Measurements from ENCODE around the gene PCYOX1L. TPM values are rescaled to one million over a fixed set of nuclear protein-coding genes. Genes with fewer than 3 reads are reported as not detected.

PCYOX1L gene
- total RNA-seq, 4 donors from 2014 or later: 2.5 to 4.7 (median 3.8) TPM

GRCh38 chr5:149352169-149352568 lies 5.7 kb upstream of the PCYOX1L start:
- Histone ChIP-seq H3K27me3 (no peaks in the 10 kb centered on the region), H3K36me3 (peaks cover 4 to 80% of the 10 kb centered on the region in 2 donors), H3K4me3 (no peak overlapping the region), H3K9me3 (no peaks in the 10 kb centered on the region), H3K4me1 (peaks cover 0 to 19% (median 3%) of the 10 kb centered on the region in 3 donors), H3K27ac (no peak overlapping the region)
- 81 to 82% methylated on average over 4 of the region's 4 CpGs for WGBS, 2 donors (ENCODE audit: low coverage in 1 of 2)
- no peak for TF ChIP-seq EP300 (IDR thresholded peaks at IDR 0.05)
- TF ChIP-seq POLR2AphosphoS5 (IDR thresholded peaks at IDR 0.05): no peak
- no peak for TF ChIP-seq CTCF (IDR thresholded peaks at IDR 0.05)
- TF ChIP-seq POLR2A (IDR thresholded peaks at IDR 0.05): no peak
- no peak for ATAC-seq

GRCh38 chr5:149353911-149354310 lies 3.9 kb upstream of the PCYOX1L start:
- ATAC-seq: no peak

DNA sequence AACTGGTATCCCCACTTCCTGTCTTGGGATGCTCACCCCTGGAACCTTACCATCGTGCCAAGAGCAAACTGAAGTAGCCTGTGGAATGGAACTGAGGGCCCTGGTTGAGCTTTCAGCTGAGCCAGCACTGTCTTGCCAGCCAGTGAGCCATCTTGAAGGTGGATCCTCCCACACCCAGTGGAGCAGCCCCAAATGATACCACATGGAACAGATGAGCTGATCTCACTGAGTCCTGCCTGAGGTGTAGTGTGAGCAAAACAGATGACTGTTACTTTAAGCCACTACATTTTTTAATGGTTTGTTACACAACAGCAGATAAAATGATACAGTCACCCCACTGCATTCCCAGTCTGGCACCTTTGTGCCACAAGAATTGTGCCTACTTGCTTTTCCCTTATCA lies 2.2 kb upstream of the PCYOX1L start:
- Histone ChIP-seq H3K4me3 (no peak overlapping the region), H3K27ac (no peak overlapping the region), H3K4me1 (peaks cover 0 to 20% (median 3%) of the 10 kb centered on the region in 3 donors), H3K9me3 (no peaks in the 10 kb centered on the region), H3K27me3 (no peaks in the 10 kb centered on the region), H3K36me3 (peaks cover 0 to 49% of the 10 kb centered on the region in 2 donors)
- WGBS, 2 donors (ENCODE audit: low coverage in 1 of 2): no CpG with 5 or more reads among the region's 1 CpG
- ATAC-seq: no peak
- TF ChIP-seq POLR2AphosphoS5 (IDR thresholded peaks at IDR 0.05) (no peak), EP300 (IDR thresholded peaks at IDR 0.05) (no peak), CTCF (IDR thresholded peaks at IDR 0.05) (no peak), POLR2A (IDR thresholded peaks at IDR 0.05) (no peak)

More at GRCh38 chr5:149353911-149354310, 3.9 kb upstream of the PCYOX1L start:
- no peaks in the 10 kb centered on the region for H3K9me3 ChIP-seq
- peaks cover 4 to 67% of the 10 kb centered on the region in 2 donors for H3K36me3 ChIP-seq
- H3K27me3 ChIP-seq: no peaks in the 10 kb centered on the region
- peaks cover 0 to 19% (median 3%) of the 10 kb centered on the region in 3 donors for H3K4me1 ChIP-seq
- 70 to 93% methylated on average over 2 of the region's 2 CpGs for WGBS, 2 donors (ENCODE audit: low coverage in 1 of 2)
- no peak overlapping the region for H3K4me3 ChIP-seq
- no peak overlapping the region for H3K27ac ChIP-seq
- TF ChIP-seq POLR2A (IDR thresholded peaks at IDR 0.05) (no peak), POLR2AphosphoS5 (IDR thresholded peaks at IDR 0.05) (no peak), EP300 (IDR thresholded peaks at IDR 0.05) (no peak), CTCF (IDR thresholded peaks at IDR 0.05) (no peak)

DNA sequence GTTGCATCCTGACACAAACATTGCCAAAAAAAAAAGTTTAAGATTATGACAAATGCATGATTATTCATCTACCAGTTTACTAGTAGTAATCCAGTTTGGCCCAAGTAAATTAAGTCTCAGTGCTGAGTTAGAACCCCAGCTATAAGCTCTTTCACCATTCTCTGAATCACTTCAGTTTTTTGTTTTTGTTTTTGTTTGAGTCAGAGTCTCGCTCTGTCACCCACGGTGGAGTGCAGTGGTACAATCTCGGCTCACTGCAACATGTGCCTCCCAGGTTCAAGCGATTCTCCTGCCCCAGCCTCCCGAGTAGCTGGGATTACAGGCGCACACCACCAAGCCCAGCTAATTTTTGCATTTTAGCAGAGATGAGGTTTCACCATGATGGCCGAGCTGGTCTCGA lies 1.5 kb upstream of the PCYOX1L start:
- no peak for TF ChIP-seq POLR2A (IDR thresholded peaks at IDR 0.05)
- Histone ChIP-seq H3K4me3 (no peak overlapping the region), H3K27ac (no peak overlapping the region), H3K36me3 (peaks cover 0 to 42% of the 10 kb centered on the region in 2 donors), H3K4me1 (peaks cover 0 to 20% (median 3%) of the 10 kb centered on the region in 3 donors), H3K9me3 (no peaks in the 10 kb centered on the region), H3K27me3 (no peaks in the 10 kb centered on the region)
- no peak for ATAC-seq
- WGBS, 2 donors (ENCODE audit: low coverage in 1 of 2): 86 to 90% methylated on average over 2 to 7 of the region's 8 CpGs

- H3K27ac ChIP-seq: peak overlapping the region in 3 of 4 donors; percentile 73 to 79 (median 78)
- H3K4me1 ChIP-seq: peaks cover 0 to 20% (median 3%) of the 10 kb centered on the region in 3 donors
- peak; percentile 35 for ATAC-seq
- H3K27me3 ChIP-seq: no peaks in the 10 kb centered on the region
- no peaks in the 10 kb centered on the region for H3K9me3 ChIP-seq
- H3K4me3 ChIP-seq: peak overlapping the region; percentile 68 to 73
- TF ChIP-seq CTCF (IDR thresholded peaks at IDR 0.05): no peak
- no peak for TF ChIP-seq EP300 (IDR thresholded peaks at IDR 0.05)
- TF ChIP-seq POLR2AphosphoS5 (IDR thresholded peaks at IDR 0.05): no peak
- TF ChIP-seq POLR2A (IDR thresholded peaks at IDR 0.05): no peak
- H3K36me3 ChIP-seq: peaks cover 0 to 23% of the 10 kb centered on the region in 2 donors
- WGBS, 2 donors (ENCODE audit: low coverage in 1 of 2): 0 to 3% methylated on average over 3 to 7 of the region's 18 CpGs
These were observed 427 bp downstream of the PCYOX1L start for GRCh38 chr5:149358294-149358651.
